Breast epithelium (tissue), 3 donors: Measurements from ENCODE around the gene CERS5.

ENCODE experiments used
- CTCF ChIP-seq, 3 donors: fragments of 450-650 bp; IDR thresholded peaks; one replicate each; pipeline ENCODE4 v1.5.1; 2016 to 2017; ENCODE audit warnings: antibody characterized with exemption in 3 of 3, mild to moderate bottlenecking in 3 of 3, moderate library complexity in 3 of 3
- POLR2A ChIP-seq: fragments of 450-650 bp; IDR thresholded peaks from one replicate; pipeline ENCODE4 v1.6.1; 2016; ENCODE audit warnings: antibody characterized with exemption, mild to moderate bottlenecking, moderate library complexity
- POLR2AphosphoS5 ChIP-seq, 3 donors: sonication (generic); formaldehyde crosslinking; IDR thresholded peaks; one replicate each; pipeline ENCODE4 v1.6.1; 2017; ENCODE audit warnings: antibody characterized with exemption in 3 of 3

- TF ChIP-seq POLR2AphosphoS5 (IDR thresholded peaks at IDR 0.05): no peak
- no peak for TF ChIP-seq POLR2A
- TF ChIP-seq CTCF (IDR thresholded peaks at IDR 0.05): no peak
These were observed 29.4 kb upstream of the CERS5 start for GRCh38 chr12:50196537-50196936.
